Esophagus mucosa (tissue), 1 donor: ENCODE data around the gene OR2H2. TPM values are rescaled to one million over a fixed set of nuclear protein-coding genes. Genes with fewer than 3 reads are reported as not detected.

Source experiments
- ATAC-seq: fragments of 200-7000 bp; cut with Tn5 transposase; one replicate; pipeline ENCODE4 v1.9.1; 2020
- total RNA-seq: library from RNA; stranded (reverse); gene quantifications from one replicate; pipeline ENCODE4 v1.2.4, GENCODE V29; 2023
- donor health status: DM: yes; HTN: yes; CAD: no.

Gene OR2H2
- not detected for total RNA-seq

DNA sequence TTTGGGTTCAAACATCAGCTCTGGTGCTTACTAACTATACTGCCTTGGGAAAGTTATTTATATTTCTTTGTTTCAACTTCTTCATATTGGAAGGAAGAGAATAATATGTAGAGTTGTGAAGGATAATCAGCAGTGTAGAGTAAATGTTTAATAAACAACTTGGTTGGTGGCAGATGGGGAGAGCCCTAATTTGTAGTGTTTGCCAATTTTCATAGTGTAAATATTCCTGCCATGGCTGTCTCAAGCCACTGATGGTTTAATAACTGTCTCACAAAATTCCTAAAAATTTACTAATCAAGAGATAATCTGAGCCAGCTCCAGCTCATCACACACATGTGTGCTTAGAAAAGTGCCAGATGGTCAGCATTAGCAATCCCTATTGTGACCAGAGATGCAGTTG, at the start of gene OR2H2:
OR2H2 (plus strand) TSS at position 301 of the 400 bp plus-strand sequence. CDS start 2,824 bp downstream, outside the sequence.
- no peak for ATAC-seq

DNA sequence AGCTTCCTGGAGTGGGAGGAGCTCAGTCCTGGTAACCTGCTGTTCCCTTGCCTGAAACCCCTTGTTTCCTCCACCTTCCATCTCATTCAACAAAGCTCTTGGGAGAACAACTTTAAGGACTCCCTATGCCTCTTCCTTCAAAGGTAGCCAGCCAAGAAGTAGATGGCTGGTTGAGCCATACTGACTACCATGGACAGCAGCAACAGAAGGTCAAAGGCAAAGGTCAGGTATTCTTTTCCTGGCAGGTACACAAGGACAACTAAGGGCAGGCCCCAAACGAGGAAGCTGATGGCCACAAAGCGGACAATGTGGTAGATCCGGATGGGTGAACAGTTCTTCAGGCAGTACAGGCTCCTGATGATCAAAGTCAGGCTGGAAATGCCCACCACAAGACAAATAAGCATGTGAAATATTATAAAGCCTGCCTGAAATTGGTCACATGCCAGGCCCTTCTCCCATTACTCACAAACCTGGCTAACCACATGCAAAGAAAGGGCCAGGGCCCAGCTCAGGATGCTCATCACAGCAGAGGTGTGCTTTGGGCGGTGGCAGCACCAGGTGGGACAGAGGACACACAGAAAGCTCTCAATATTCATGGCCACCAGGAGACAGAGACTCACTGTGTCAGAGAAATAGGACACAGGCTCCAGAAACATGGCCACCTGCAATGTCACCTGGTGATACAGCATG, 47.1 kb upstream of the OR2H2 start:
- ATAC-seq, result no peak

DNA sequence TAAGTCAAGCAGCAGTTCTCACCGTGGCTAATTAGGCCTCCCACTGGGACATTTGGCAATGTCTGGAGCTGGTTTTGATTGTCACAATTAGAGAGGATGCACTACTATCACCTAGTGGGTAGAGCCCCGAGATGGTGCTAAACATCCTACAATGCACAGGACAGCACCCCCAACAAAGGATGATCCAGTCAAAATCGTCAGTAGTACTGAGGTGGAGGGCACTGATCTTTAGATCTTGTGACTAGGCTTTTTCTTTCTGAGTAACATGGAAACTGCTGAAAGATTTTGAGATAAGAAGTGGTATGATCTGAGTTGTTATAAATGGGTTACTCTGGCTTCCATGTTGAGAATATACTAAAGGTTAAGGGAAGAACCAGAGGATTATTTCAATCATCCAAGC, 37.3 kb upstream of the OR2H2 start:
- ATAC-seq, result no peak

- peak; percentile 36 for ATAC-seq
These were observed 32.3 kb upstream of the OR2H2 start for GRCh38 chr6:29552512-29553051.

DNA sequence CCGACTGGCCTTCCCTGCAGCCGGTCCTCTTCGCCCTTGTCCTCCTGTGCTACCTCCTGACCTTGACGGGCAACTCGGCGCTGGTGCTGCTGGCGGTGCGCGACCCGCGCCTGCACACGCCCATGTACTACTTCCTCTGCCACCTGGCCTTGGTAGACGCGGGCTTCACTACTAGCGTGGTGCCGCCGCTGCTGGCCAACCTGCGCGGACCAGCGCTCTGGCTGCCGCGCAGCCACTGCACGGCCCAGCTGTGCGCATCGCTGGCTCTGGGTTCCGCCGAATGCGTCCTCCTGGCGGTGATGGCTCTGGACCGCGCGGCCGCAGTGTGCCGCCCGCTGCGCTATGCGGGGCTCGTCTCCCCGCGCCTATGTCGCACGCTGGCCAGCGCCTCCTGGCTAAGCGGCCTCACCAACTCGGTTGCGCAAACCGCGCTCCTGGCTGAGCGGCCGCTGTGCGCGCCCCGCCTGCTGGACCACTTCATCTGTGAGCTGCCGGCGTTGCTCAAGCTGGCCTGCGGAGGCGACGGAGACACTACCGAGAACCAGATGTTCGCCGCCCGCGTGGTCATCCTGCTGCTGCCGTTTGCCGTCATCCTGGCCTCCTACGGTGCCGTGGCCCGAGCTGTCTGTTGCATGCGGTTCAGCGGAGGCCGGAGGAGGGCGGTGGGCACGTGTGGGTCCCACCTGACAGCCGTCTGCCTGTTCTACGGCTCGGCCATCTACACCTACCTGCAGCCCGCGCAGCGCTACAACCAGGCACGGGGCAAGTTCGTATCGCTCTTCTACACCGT, 31.5 kb upstream of the OR2H2 start:
- ATAC-seq, result peak; percentile 50

DNA sequence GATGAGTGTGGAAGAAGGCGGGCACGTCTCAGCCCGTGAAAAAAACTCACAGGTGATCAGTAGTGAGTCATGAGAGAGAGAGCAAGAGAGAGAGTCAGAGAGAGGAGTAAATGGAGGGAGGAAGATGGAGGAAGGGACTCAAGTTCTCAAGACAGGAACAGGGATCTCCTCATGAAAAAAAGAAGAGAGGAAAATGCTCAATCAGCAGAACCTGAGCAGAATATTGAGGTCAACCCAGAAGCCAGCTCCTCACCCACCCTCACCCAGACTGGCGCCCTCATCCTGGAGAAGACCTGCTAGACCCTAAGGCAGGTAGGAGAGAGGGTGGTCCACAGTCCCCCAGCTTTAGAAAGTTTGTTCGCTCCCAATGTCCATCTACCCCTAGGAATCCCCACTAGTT, 30.2 kb upstream of the OR2H2 start:
- no peak for ATAC-seq

GRCh38 chr6:29557320-29557719, 27.6 kb upstream of the OR2H2 start:
- ATAC-seq, result no peak

DNA sequence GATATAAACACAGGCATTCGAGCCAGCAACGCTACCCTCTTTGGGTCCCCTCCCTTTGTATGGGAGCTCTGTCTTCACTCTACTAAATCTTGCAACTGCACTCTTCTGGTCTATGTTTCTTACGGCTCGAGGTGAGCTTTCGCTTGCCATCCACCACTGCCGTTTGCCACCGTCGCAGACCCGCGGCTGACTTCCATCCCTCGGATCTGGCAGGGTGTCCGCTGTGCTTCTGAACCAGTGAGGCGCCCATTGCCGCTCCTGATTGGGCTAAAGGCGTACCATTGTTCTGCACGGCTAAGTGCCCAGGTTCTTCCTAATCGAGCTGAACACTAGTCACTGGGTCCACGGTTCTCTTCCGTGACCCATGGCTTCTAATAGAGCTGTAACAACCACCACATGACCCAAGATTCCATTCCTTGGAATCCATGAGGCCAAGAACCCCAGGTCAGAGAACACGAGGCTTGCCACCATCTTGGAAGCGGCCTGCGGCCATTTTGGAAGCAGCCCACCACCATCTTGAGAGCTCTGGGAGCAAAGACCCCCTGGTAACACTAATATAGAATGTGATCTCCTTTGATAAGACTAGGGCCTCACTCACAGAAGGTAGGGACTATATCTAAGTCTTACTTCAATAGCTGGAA, 26.4 kb upstream of the OR2H2 start:
- no peak for ATAC-seq

GRCh38 chr6:29559524-29560287, 25.2 kb upstream of the OR2H2 start, which contains the start of gene UBD:
UBD (minus strand) TSS chr6:29559732; CDS start chr6:29559701, 31 bp downstream.
- no peak for ATAC-seq

GRCh38 chr6:29561091-29561490, 23.8 kb upstream of the OR2H2 start:
- ATAC-seq, result no peak

- no peak for ATAC-seq
These were observed 23.2 kb upstream of the OR2H2 start for GRCh38 chr6:29561606-29562181.

DNA sequence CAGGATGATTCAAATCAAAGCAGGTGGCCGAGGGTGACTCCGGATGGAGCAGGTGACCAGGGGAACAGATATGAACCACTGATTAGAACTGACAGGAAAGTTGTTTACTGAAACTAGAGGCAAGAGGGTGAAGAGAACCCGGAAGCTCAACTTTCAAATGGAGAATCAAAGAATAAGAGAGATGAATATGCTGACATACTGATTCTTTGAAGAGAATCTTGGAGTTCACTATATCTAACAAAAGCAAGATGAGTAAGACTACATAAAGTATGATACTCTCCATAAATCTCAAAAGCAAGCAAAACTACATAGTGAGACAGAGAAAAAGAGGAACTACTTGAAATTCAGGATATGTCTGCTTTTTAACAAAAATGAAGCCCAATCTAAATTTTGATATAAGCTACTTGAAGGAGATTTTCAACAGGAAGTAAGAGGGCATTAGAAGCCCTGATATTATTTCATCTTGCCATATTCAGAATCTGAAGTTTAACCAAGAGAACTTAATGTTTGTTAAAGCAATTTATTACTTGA, 21.4 kb upstream of the OR2H2 start:
- no peak for ATAC-seq

- no peak for ATAC-seq
These were observed 20.0 kb upstream of the OR2H2 start for GRCh38 chr6:29564875-29565274.

GRCh38 chr6:29566856-29567255, 18.1 kb upstream of the OR2H2 start:
- ATAC-seq, result no peak

DNA sequence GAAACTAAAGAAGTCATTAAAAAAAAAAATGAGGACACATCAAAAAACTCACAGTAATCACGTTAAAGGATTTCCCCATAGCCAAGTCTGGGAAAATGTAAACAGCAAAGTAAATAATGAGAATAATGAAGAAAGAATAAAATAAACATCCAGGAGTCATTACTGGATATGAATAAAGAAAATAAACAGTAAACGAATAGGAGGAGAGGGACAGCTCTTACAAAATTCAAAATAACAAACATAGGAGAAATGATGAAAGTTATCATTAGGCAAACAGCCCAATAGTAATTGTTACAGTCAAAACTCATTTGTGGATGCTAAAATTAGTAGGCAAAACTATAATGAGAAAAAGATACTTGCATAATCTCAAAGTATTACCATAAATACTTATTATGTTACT, 17.4 kb upstream of the OR2H2 start:
- ATAC-seq, result no peak

DNA sequence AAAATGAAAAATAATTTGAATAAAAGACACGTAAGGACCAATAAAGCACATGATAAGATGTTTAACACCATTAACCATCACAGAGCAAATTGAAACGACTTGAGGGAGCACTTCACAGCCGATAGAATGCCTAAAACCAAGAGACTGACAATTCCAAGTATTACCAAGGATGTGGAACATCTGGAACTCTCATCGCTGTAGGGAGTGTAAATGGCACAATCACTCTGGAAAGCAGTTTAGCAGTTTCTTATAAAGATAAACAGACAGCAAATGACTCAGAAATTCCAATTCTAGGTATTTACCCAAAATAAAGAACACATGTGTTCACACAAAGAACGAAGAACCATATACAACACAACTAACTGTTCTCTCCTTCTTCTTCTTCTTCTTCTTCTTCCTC, 16.9 kb upstream of the OR2H2 start:
- no peak for ATAC-seq

- ATAC-seq, result no peak
These were observed 8.9 kb upstream of the OR2H2 start for GRCh38 chr6:29576056-29576455.

- no peak for ATAC-seq
These were observed 7.4 kb upstream of the OR2H2 start for GRCh38 chr6:29577544-29577943.

DNA sequence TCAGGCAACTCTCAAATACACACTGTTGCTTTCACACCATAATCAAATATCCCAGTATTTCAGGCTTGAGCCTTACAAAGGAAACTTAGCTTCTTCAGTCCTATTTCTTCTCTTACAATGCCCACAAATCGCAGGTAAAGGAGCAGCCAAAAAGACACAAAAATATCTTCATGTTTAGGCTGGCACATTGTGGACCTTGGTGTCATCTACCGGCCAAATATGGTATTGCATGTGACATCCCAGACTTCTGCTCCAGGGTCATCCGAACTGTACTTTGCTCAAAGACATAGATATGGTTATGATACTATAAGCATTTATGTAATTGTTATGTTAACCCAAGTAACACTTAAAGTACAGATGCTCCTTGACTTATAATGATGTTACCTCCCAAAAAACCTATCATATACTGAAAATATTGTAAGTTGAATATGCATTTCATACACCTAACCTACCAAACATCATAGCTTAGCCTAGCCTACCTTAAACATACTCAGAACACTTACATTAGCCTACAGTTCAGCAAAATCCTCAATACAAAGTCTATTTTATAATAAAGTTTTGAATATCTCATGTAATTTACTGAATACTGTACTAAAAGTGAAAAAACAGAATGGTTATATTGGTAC, 4.6 kb downstream of the OR2H2 start:
- ATAC-seq, result peak; percentile 67

DNA sequence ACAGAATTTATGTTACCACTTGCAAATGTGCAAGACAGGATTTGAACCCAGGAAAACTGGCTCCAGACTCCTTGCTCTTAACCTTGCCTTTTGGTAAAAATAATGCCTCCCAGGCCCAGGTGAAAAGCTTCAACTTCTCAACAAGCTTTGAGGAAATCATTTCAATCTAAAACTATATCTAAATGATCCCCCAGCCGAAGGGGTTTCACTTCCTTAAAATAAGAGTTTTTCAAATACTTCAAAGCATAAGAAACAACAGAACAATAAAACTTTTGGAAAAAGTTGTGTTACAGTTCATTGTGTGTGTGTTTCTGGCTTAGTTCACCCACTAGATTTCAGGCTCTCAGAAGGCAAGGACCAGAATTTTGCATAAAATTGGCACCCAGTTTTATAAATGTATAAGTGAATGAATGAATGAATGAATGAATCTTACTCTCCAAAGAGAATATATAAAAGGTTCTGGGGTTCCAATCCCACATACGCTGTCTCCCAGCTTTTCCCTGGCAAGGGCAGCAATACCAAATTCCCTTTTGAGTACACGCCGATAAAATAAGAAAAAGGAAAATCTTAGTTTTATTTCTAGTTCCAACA, 5.4 kb downstream of the OR2H2 start:
- no peak for ATAC-seq

- ATAC-seq, result no peak
These were observed 6.8 kb downstream of the OR2H2 start for GRCh38 chr6:29591677-29592076.
